Glutamatergic neuron (in vitro differentiated cells): Measurements from ENCODE around the gene CD69. TPM values are rescaled to one million over a fixed set of nuclear protein-coding genes. Genes with fewer than 3 reads are reported as not detected.
A peak's percentile ranks its signal among the peaks of the same experiment; 100 is the strongest.
"Not testable (repeated sequence)": the region's sequence is repeated elsewhere in the genome, so short reads cannot be mapped to it uniquely, and the experiment has no call there.

Experiments
- DNase-seq: peaks from one replicate; pipeline ENCODE4 v3.0.0; 2022
- H3K27ac Mint-ChIP-seq: one replicate; pipeline ENCODE4 v1.8.0; 2020; ENCODE audit warnings: mild to moderate bottlenecking, mixed read lengths, inconsistent platforms; ENCODE audit not compliant: unreplicated experiment
- H3K27me3 Mint-ChIP-seq: one replicate; pipeline ENCODE4 v1.8.0; 2020; ENCODE audit warnings: mild to moderate bottlenecking, moderate library complexity, mixed read lengths, inconsistent platforms; ENCODE audit not compliant: unreplicated experiment
- H3K36me3 Mint-ChIP-seq: one replicate; pipeline ENCODE4 v1.8.0; 2020; ENCODE audit warnings: mild to moderate bottlenecking, mixed read lengths, inconsistent platforms; ENCODE audit not compliant: unreplicated experiment
- H3K4me1 Mint-ChIP-seq: one replicate; pipeline ENCODE4 v1.8.0; 2020; ENCODE audit warnings: mild to moderate bottlenecking, low read depth, mixed read lengths, inconsistent platforms; ENCODE audit not compliant: unreplicated experiment
- H3K4me3 Mint-ChIP-seq: one replicate; pipeline ENCODE4 v1.8.0; 2020; ENCODE audit warnings: mild to moderate bottlenecking, mixed read lengths, inconsistent platforms; ENCODE audit not compliant: unreplicated experiment
- H3K9me3 Mint-ChIP-seq: one replicate; pipeline ENCODE4 v1.8.0; 2020; ENCODE audit warnings: mild to moderate bottlenecking, moderate library complexity, mixed read lengths, inconsistent platforms; ENCODE audit not compliant: unreplicated experiment
- total RNA-seq: library from RNA; stranded (reverse); fragmentation: NEBNext Ultra II Directional; extraction: Animal tissue kit (Norgen Biotek cat#: 25700); gene quantifications from one replicate; pipeline ENCODE4 v1.2.1, GENCODE V29; 2021; ENCODE audit not compliant: unreplicated experiment
- TF ChIP-seq, protein P1 (sequence below): fragments of 200-600 bp; sonication (generic); IDR thresholded peaks from one replicate; pipeline ENCODE4 v1.5.0; 2021; ENCODE audit not compliant: partially characterized antibody, unreplicated experiment

CD69 gene
- total RNA-seq, 1 donor from 2014 or later: not detected

DNA sequence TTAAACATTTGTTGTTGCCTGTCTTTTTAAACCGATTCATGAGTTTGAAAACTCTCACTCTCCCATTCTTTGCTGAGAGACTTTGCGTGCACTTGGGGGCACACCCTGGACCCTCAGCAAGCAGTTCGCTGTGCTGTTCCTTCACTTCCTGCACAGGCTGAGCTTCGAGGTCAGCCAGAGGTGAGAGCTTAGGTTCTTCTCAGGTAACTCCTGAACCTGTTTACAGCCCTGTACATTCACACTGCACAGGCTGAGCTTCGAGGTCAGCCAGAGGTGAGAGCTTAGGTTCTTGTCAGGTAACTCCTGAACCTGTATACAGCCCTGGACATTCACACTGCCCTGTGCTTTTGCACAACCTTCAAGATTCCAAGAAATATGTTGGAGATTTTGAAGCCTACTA is 18.0 kb downstream of the CD69 start:
- H3K27ac Mint-ChIP-seq: no peak overlapping the region
- H3K27me3 Mint-ChIP-seq: peaks cover 1% of the 10 kb centered on the region
- DNase-seq: no peak
- H3K9me3 Mint-ChIP-seq: peaks cover 5% of the 10 kb centered on the region
- H3K4me3 Mint-ChIP-seq: no peak overlapping the region
- TF ChIP-seq, protein P1, sequence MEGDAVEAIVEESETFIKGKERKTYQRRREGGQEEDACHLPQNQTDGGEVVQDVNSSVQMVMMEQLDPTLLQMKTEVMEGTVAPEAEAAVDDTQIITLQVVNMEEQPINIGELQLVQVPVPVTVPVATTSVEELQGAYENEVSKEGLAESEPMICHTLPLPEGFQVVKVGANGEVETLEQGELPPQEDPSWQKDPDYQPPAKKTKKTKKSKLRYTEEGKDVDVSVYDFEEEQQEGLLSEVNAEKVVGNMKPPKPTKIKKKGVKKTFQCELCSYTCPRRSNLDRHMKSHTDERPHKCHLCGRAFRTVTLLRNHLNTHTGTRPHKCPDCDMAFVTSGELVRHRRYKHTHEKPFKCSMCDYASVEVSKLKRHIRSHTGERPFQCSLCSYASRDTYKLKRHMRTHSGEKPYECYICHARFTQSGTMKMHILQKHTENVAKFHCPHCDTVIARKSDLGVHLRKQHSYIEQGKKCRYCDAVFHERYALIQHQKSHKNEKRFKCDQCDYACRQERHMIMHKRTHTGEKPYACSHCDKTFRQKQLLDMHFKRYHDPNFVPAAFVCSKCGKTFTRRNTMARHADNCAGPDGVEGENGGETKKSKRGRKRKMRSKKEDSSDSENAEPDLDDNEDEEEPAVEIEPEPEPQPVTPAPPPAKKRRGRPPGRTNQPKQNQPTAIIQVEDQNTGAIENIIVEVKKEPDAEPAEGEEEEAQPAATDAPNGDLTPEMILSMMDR: no peak
- H3K4me1 Mint-ChIP-seq: no peaks in the 10 kb centered on the region
- no peaks in the 10 kb centered on the region for H3K36me3 Mint-ChIP-seq

DNA sequence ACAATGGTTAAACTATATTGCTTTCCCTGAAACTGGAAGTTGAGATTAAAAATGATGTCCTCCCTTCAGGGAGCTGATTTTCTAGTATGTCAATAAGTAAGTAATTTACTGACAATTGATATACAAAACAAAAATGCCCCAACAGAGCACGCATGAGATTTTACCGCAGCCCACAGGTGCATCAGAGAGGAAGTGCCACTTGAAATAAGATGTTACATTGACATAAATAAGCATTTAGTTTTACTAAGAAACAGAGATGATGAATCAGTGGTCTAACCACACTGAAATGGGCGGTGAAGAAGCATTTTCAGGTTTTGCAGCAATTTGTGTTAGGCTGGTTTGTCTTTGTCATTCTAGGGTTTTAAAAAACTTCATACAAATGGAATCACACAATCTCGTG is 19.0 kb downstream of the CD69 start:
- TF ChIP-seq, protein P1: no peak
- Mint-ChIP-seq H3K27ac (no peak overlapping the region), H3K9me3 (peaks cover 5% of the 10 kb centered on the region), H3K36me3 (no peaks in the 10 kb centered on the region), H3K27me3 (peaks cover 1% of the 10 kb centered on the region), H3K4me1 (no peaks in the 10 kb centered on the region), H3K4me3 (no peak overlapping the region)
- no peak for DNase-seq

DNA sequence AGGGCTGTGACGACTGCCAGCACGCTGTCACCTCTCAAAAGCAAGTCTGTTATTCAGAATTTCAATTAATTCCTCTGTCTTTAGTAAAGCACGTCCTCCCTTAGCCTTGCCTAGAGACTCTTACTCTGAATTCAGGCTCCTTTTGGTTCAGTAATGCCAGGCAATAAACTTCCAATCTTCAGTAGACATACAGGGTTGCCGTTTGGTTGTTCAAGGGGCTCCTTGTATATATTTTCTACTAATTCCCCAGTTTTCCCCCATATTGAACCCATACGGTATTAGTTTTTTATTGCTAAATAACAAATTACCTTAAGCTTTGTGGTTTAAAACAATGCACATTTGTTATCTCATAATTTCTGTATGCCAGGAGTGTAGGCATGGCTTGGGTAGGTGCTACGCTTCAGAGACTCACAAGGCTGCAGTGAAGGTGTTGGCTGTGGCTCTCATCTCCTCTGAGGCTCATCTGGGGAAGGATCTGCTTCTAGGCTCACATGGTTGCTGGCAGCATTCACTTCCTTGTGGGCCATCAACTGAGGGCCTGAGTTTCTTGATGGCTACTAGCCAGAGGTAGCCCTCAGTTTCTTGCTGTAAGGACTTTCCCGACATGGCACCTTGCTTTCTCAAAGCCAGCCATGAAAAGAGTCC is 20.5 kb downstream of the CD69 start:
- TF ChIP-seq, protein P1: no peak
- Mint-ChIP-seq H3K9me3 (peaks cover 5% of the 10 kb centered on the region), H3K4me3 (peak overlapping the region; percentile 86), H3K27ac (no peak overlapping the region), H3K36me3 (no peaks in the 10 kb centered on the region), H3K27me3 (peaks cover 1% of the 10 kb centered on the region), H3K4me1 (no peaks in the 10 kb centered on the region)
- DNase-seq: no peak

DNA sequence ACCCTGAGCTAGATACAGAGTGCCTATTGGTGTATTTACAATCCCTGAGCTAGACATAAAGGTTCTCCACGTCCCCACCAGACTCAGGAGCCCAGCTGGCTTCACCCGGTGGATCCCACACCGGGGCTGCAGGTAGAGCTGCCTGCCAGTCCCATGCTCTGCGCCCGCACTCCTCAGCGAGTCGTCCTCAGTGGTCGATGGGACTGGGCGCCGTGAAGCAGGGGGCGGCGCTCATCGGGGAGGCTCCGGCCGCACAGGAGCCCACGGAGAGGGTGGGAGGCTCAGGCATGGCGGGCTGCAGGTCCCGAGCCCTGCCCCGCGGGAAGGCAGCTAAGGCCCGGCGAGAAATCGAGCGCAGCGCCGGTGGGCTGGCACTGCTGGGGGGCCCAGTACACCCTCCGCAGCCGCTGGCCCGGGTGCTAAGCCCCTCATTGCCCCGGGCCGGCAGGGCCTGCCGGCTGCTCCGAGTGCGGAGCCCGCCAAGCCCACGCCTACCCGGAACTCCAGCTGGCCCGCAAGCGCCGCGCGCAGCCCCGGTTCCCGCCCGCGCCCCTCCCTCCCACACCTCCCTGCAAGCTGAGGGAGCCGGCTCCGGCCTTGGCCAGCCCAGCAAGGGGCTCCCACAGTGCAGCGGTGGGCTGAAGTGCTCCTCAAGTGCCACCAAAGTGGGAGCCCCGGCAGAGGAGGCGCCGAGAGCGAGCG is 21.1 kb downstream of the CD69 start:
- peak overlapping the region; percentile 86 for H3K4me3 Mint-ChIP-seq
- not testable (repeated sequence) for H3K27ac Mint-ChIP-seq, H3K9me3 Mint-ChIP-seq, H3K36me3 Mint-ChIP-seq, H3K4me1 Mint-ChIP-seq, H3K27me3 Mint-ChIP-seq
- DNase-seq: peak; percentile 54

DNA sequence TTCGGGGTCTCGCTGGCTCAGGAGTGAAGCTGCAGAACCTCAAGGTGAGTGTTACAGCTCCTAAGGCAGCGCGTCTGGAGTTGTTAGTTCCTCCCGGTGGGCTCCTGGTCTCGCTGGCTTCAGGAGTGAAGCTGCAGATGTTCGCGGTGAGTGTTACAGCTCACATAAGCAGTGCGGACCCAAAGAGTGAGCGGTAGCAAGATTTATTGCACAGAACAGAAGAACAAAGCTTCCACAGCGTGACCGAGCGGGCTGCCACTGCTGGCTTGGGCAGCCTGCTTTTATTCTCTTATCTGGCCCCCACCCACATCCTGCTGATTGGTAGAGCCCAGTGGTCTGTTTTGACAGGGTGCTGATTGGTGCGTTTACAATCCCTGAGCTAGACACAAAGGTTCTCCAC is 21.8 kb downstream of the CD69 start:
- H3K4me1 Mint-ChIP-seq, H3K9me3 Mint-ChIP-seq, DNase-seq, H3K36me3 Mint-ChIP-seq, H3K27me3 Mint-ChIP-seq: not testable (repeated sequence)
- H3K4me3 Mint-ChIP-seq: peak overlapping the region; percentile 80
- H3K27ac Mint-ChIP-seq: peak overlapping the region; percentile 56

DNA sequence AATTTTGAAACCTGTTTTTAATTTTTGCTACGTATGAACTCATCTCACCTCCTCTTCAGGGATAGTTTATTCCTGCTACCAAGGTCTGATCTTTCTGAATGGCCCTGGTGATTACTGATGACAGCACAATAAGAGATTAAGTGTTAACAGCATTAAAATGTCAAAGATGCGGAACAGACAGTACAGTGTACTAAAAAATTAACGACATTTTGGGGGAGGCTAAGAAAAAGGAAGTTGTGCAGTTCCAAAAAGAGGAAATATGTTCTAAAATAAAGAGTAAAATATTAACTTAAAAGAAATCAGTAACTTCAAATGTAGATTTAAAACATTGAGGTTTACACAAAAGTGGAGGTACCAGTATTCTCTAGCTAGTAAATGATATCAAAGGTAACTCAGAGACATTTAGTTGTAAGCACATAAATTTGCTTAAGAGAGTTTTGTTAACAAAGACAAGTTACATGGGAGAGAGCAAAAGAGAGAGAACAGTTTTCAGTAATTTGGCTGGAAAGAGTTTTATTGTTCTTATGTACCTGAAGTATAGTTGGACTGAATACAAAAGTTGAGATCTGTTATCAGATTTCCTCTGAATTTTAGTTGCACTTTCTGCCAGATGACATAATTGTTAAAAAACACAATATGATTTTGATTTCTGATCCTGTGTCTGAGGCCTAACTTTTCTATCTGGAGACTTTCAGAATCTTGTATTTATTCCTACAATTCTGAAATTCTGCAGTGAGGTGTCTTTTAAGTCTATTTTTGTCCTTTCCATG is 23.6 kb downstream of the CD69 start:
- H3K27me3 Mint-ChIP-seq: peaks cover 1% of the 10 kb centered on the region
- H3K27ac Mint-ChIP-seq: no peak overlapping the region
- H3K4me1 Mint-ChIP-seq: no peaks in the 10 kb centered on the region
- H3K9me3 Mint-ChIP-seq: peaks cover 5% of the 10 kb centered on the region
- TF ChIP-seq, protein P1: no peak
- H3K36me3 Mint-ChIP-seq: no peaks in the 10 kb centered on the region
- H3K4me3 Mint-ChIP-seq: no peak overlapping the region
- DNase-seq: no peak
